ENCODE data around the gene STARD10. TPM values are rescaled to one million over a fixed set of nuclear protein-coding genes. Genes with fewer than 3 reads are reported as not detected.

The STARD10 gene
- total and polyA plus RNA-seq, 2 of the 8 experiments (the other 6 are each of a cell fraction or from before 2014, with no cell fraction given) = 23.7 to 35.7 TPM

- H3K4me1 ChIP-seq (replicated peaks in 1 of 4; ENCODE audit: control insufficient read depth in 3 of 4, insufficient read depth in 4 of 4, low read length in 3 of 4) = peaks cover 0 to 14% (median 11%) of the 10 kb centered on the region in 4 experiments; a peak in 5 of 7 replicates
- no peaks in the 10 kb centered on the region for H3K79me2 ChIP-seq (ENCODE audit: control insufficient read depth in 1 of 2, insufficient read depth in 2 of 2, low read length in 2 of 2)
- no peak overlapping the region for H2BK12ac ChIP-seq (ENCODE audit: low read depth, low read length)
- H2BK20ac ChIP-seq (ENCODE audit: low read length) = no peak overlapping the region
- no peak overlapping the region for H3K23ac ChIP-seq (ENCODE audit: insufficient read length)
- no peaks in the 10 kb centered on the region for H3K79me1 ChIP-seq (ENCODE audit: low read depth, low read length)
- no peak overlapping the region for H4K5ac ChIP-seq (ENCODE audit: insufficient read length, low read depth, low read length)
- no peak for TF ChIP-seq BRCA1 (IDR thresholded peaks at IDR 0.05; ENCODE audit: low read depth, low read length)
- no peak for TF ChIP-seq CEBPB (IDR thresholded peaks at IDR 0.05; ENCODE audit: low read depth, low read length)
- TF ChIP-seq HDAC2 (IDR thresholded peaks at IDR 0.05; ENCODE audit: borderline replicate concordance in 1 of 2, low read depth in 2 of 2, low read length in 2 of 2) = no peak
- TF ChIP-seq SP4 (IDR thresholded peaks at IDR 0.05; ENCODE audit: low read length) = no peak
- TF ChIP-seq BCL11A (IDR thresholded peaks at IDR 0.05; ENCODE audit: low read depth in 2 of 2, low read length in 2 of 2) = no peak
- no peak for TF ChIP-seq JUN (IDR thresholded peaks at IDR 0.05; ENCODE audit: low read depth, low read length)
- no peaks in the 10 kb centered on the region for H3K9me3 ChIP-seq (ENCODE audit: insufficient read depth in 2 of 2, low read depth in 1 of 2, low read length in 1 of 2)
- CTCF ChIA-PET (ENCODE audit: partially characterized antibody) = interaction anchor here (0.6 to 11.9 kb wide), 6 partner anchors 21 to 1413 kb away, joined by 3 to 258 read pairs (median 3); no protein-coding TSS in a partner anchor
- H3K27me3 ChIP-seq (replicated peaks in 1 of 4; ENCODE audit: control insufficient read depth in 3 of 4, extremely low read depth in 1 of 4, insufficient read depth in 3 of 4, low read length in 3 of 4) = peaks cover 0 to 14% (median 12%) of the 10 kb centered on the region in 4 experiments; a peak in 6 of 7 replicates
- H2BK5ac ChIP-seq (ENCODE audit: low read depth, low read length) = no peak overlapping the region
- no peak overlapping the region for H3K27ac ChIP-seq (ENCODE audit: low read depth, low read length)
- H4K91ac ChIP-seq (replicated peaks; ENCODE audit: insufficient read length, low read length) = no peak overlapping the region
- H3K4me2 ChIP-seq (ENCODE audit: insufficient read depth in 1 of 2, low read depth in 2 of 2, low read length in 2 of 2) = no peak overlapping the region
- H2BK15ac ChIP-seq (ENCODE audit: low read length) = no peak overlapping the region
- H3K9ac ChIP-seq (replicated peaks in 1 of 4; ENCODE audit: extremely low read depth in 1 of 4, low read depth in 3 of 4, low read length in 3 of 4) = no peak overlapping the region
- H3K4me3 ChIP-seq (ENCODE audit: extremely low read depth in 1 of 4, insufficient read depth in 2 of 4, low read depth in 3 of 4, low read length in 4 of 4) = no peak overlapping the region
- no peak overlapping the region for H3K56ac ChIP-seq (replicated peaks; ENCODE audit: insufficient read length, low read depth, low read length)
- peaks cover 0 to 2% of the 10 kb centered on the region in 2 experiments for H4K20me1 ChIP-seq (replicated peaks in 1 of 2; ENCODE audit: control insufficient read depth in 1 of 2, insufficient read depth in 2 of 2, low read length in 2 of 2)
- POLR2A ChIA-PET (ENCODE audit: partially characterized antibody) = interaction anchor here (1.0 to 1.4 kb wide), 3 partner anchors 10 to 100 kb away, joined by 3 read pairs; no protein-coding TSS in a partner anchor
- no peaks in the 10 kb centered on the region; a peak in 1 of 8 replicates for H3K36me3 ChIP-seq (ENCODE audit: control insufficient read depth in 2 of 4, insufficient read depth in 4 of 4, low read length in 3 of 4)
- no peak overlapping the region for H4K8ac ChIP-seq (ENCODE audit: extremely low read depth, insufficient read depth, low read length)
- FAIRE-seq = no peak
- H3K23me2 ChIP-seq (ENCODE audit: low read depth, low read length) = peaks cover 13% of the 10 kb centered on the region
- no peak overlapping the region for H3K14ac ChIP-seq (ENCODE audit: insufficient read length)
- no peak overlapping the region for H3K18ac ChIP-seq (ENCODE audit: extremely low read depth, low read length)
- no peak overlapping the region for H2AFZ ChIP-seq (ENCODE audit: low read length)
- no peak for DNase-seq (ENCODE audit: low read depth in 1 of 2, low spot score in 2 of 2)
- H3K4ac ChIP-seq (replicated peaks; ENCODE audit: insufficient read length, low read depth, low read length) = no peak overlapping the region
- no peak overlapping the region for H2AK5ac ChIP-seq (ENCODE audit: low read depth, low read length)
- no peak overlapping the region for H2BK120ac ChIP-seq (replicated peaks; ENCODE audit: low read depth, low read length)
- WGBS, 2 experiments (ENCODE audit: extremely low coverage in 1 of 2, insufficient coverage in 1 of 2, insufficient read length in 1 of 2, insufficient replicate concordance in 2 of 2, low coverage in 1 of 2, low lambda C conversion rate in 2 of 2, missing lambda C conversion rate in 1 of 2) = 100% methylated on average over 4 of the region's 4 CpGs; no CpG with 5 or more reads in 1 of the 2 experiments
Measured at GRCh38 chr11:72825661-72826060, 31.8 kb upstream of the STARD10 start.

All from H1 (cell line).